H1 (cell line): ENCODE measurements around the gene PAX5. TPM values are rescaled to one million over a fixed set of nuclear protein-coding genes. Genes with fewer than 3 reads are reported as not detected.

ENCODE experiments used
- CTCF ChIA-PET: fragments of 300-600 bp; sonication (Branson Sonifier 250); formaldehyde crosslinking; loops from one replicate; lab custom pipeline; 2021; ENCODE audit not compliant: partially characterized antibody; lab: Charles Lee
- POLR2A ChIA-PET: fragments of 300-600 bp; sonication (Branson Sonifier 250); formaldehyde crosslinking; loops from one replicate; lab custom pipeline; 2021; ENCODE audit warnings: inconsistent platforms; ENCODE audit not compliant: partially characterized antibody; lab: Charles Lee
- DNase-seq, 2 experiments: peaks; one replicate each; pipeline versions ENCODE4 v3.0.0 to v3.0.0-alpha.2; 2010 to 2022; ENCODE audit warnings: low spot score in 2 of 2, low read depth in 1 of 2, mixed read lengths in 1 of 2
- FAIRE-seq: peaks from 2 replicates; lab custom pipeline; 2011; peaks lifted over from hg19 to GRCh38; lab: Jason Lieb, UNC
- H2AFZ ChIP-seq: 2 replicates; pipeline ENCODE4 v1.8.1; 2012; ENCODE audit warnings: low read length, inconsistent platforms
- H2AK5ac ChIP-seq: 2 replicates; pipeline ENCODE4 v1.6.1; 2013; ENCODE audit warnings: low read depth, low read length
- H2BK120ac ChIP-seq: replicated peaks from 2 replicates; pipeline ENCODE3; 2013; ENCODE audit warnings: low read depth, low read length, inconsistent platforms
- H2BK12ac ChIP-seq: 2 replicates; pipeline ENCODE4 v1.6.1; 2013; ENCODE audit warnings: low read depth, low read length
- H2BK15ac ChIP-seq: 2 replicates; pipeline ENCODE4 v1.6.1; 2013; ENCODE audit warnings: low read length
- H2BK20ac ChIP-seq: 2 replicates; pipeline ENCODE4 v1.6.1; 2013; ENCODE audit warnings: low read length
- H2BK5ac ChIP-seq: 2 replicates; pipeline ENCODE4 v1.6.1; 2013; ENCODE audit warnings: low read depth, low read length
- H3K14ac ChIP-seq: 2 replicates; pipeline ENCODE4 v1.6.1; 2013; ENCODE audit warnings: inconsistent platforms; ENCODE audit not compliant: insufficient read length
- H3K18ac ChIP-seq: 2 replicates; pipeline ENCODE4 v1.6.1; 2013; ENCODE audit warnings: low read length; ENCODE audit errors: extremely low read depth
- H3K23ac ChIP-seq: 2 replicates; pipeline ENCODE4 v1.6.1; 2013; ENCODE audit warnings: inconsistent platforms; ENCODE audit not compliant: insufficient read length
- H3K23me2 ChIP-seq: 2 replicates; pipeline ENCODE4 v1.6.1; 2013; ENCODE audit warnings: low read depth, low read length
- H3K27ac ChIP-seq: 2 replicates; pipeline ENCODE4 v1.6.1; 2011; ENCODE audit warnings: low read depth, low read length, inconsistent platforms
- H3K27me3 ChIP-seq, 4 experiments: replicated peaks in 1 of 4; 1 replicate in 1 of 4; 2 replicates in 3 of 4; pipeline versions ENCODE4 v1.6.1 to v1.8.1; 2011 to 2013; ENCODE audit warnings: low read length in 3 of 4, mild to moderate bottlenecking in 3 of 4, inconsistent platforms in 2 of 4, mixed read lengths in 2 of 4, moderate library complexity in 1 of 4; ENCODE audit not compliant: control insufficient read depth in 3 of 4, insufficient read depth in 3 of 4; ENCODE audit errors: extremely low read depth in 1 of 4
- H3K36me3 ChIP-seq, 4 experiments: 2 replicates each; pipeline versions ENCODE4 v1.6.1 to v1.8.1; 2011 to 2013; ENCODE audit warnings: mild to moderate bottlenecking in 4 of 4, low read length in 3 of 4, moderate library complexity in 2 of 4, control low read depth in 1 of 4, inconsistent platforms in 1 of 4; ENCODE audit not compliant: insufficient read depth in 4 of 4, control insufficient read depth in 2 of 4
- H3K4ac ChIP-seq: replicated peaks from 2 replicates; pipeline ENCODE3; 2013; ENCODE audit warnings: low read length, low read depth, mixed read lengths, inconsistent platforms; ENCODE audit not compliant: insufficient read length
- H3K4me1 ChIP-seq, 4 experiments: replicated peaks in 1 of 4; 1 replicate in 1 of 4; 2 replicates in 3 of 4; pipeline versions ENCODE4 v1.6.1 to v1.8.1; 2011 to 2013; ENCODE audit warnings: low read length in 3 of 4, inconsistent platforms in 2 of 4, mixed read lengths in 1 of 4; ENCODE audit not compliant: insufficient read depth in 4 of 4, control insufficient read depth in 3 of 4
- H3K4me2 ChIP-seq, 2 experiments: 2 replicates each; pipeline versions ENCODE4 v1.6.1 to v1.8.1; 2011 to 2013; ENCODE audit warnings: low read depth in 2 of 2, low read length in 2 of 2, control low read depth in 1 of 2, inconsistent platforms in 1 of 2, mild to moderate bottlenecking in 1 of 2; ENCODE audit not compliant: insufficient read depth in 1 of 2
- H3K4me3 ChIP-seq, 4 experiments: fragments of 200-600, 300-600 bp in 1 of 4; sonication (generic), shearing (Covaris generic), sonication (Bioruptor Twin) in 1 of 4; 2 replicates each; pipeline versions ENCODE4 v1.5.1 to v1.8.1; 2011 to 2016; ENCODE audit warnings: low read length in 4 of 4, low read depth in 3 of 4, control low read depth in 2 of 4, inconsistent platforms in 2 of 4, mild to moderate bottlenecking in 2 of 4, mixed read lengths in 1 of 4, moderate library complexity in 1 of 4; ENCODE audit not compliant: insufficient read depth in 2 of 4; ENCODE audit errors: extremely low read depth in 1 of 4
- H3K56ac ChIP-seq: replicated peaks from 2 replicates; pipeline ENCODE3; 2013; ENCODE audit warnings: low read depth, mild to moderate bottlenecking, mixed read lengths, low read length, inconsistent platforms; ENCODE audit not compliant: insufficient read length
- H3K79me1 ChIP-seq: 2 replicates; pipeline ENCODE4 v1.6.1; 2013; ENCODE audit warnings: low read depth, low read length, control low read depth
- H3K79me2 ChIP-seq, 2 experiments: 2 replicates each; pipeline versions ENCODE4 v1.6.1 to v1.8.1; 2012 to 2013; ENCODE audit warnings: low read length in 2 of 2, mild to moderate bottlenecking in 2 of 2, inconsistent platforms in 1 of 2; ENCODE audit not compliant: insufficient read depth in 2 of 2, control insufficient read depth in 1 of 2
- H3K9ac ChIP-seq, 4 experiments: replicated peaks in 1 of 4; 1 replicate in 1 of 4; 2 replicates in 3 of 4; pipeline versions ENCODE4 v1.6.1 to v1.8.1; 2011 to 2013; ENCODE audit warnings: low read depth in 3 of 4, low read length in 3 of 4, control low read depth in 2 of 4, mild to moderate bottlenecking in 2 of 4, moderate library complexity in 2 of 4, inconsistent platforms in 1 of 4; ENCODE audit errors: extremely low read depth in 1 of 4
- H3K9me3 ChIP-seq, 2 experiments: 2 replicates each; pipeline versions ENCODE4 v1.6.1 to v1.8.1; 2012 to 2013; ENCODE audit warnings: mild to moderate bottlenecking in 2 of 2, moderate library complexity in 2 of 2, control low read depth in 1 of 2, inconsistent platforms in 1 of 2, low read depth in 1 of 2, low read length in 1 of 2, mixed read lengths in 1 of 2; ENCODE audit not compliant: insufficient read depth in 2 of 2
- H4K20me1 ChIP-seq, 2 experiments: replicated peaks in 1 of 2; 2 replicates each; pipeline versions ENCODE3 to v1.8.1; 2011 to 2013; ENCODE audit warnings: inconsistent platforms in 2 of 2, low read length in 2 of 2, mild to moderate bottlenecking in 1 of 2; ENCODE audit not compliant: insufficient read depth in 2 of 2, control insufficient read depth in 1 of 2
- H4K5ac ChIP-seq: 2 replicates; pipeline ENCODE4 v1.6.1; 2013; ENCODE audit warnings: low read length, low read depth, mixed read lengths, inconsistent platforms; ENCODE audit not compliant: insufficient read length
- H4K8ac ChIP-seq: 2 replicates; pipeline ENCODE4 v1.8.0; 2013; ENCODE audit warnings: mild to moderate bottlenecking, moderate library complexity, low read length, inconsistent platforms; ENCODE audit not compliant: insufficient read depth; ENCODE audit errors: extremely low read depth
- H4K91ac ChIP-seq: replicated peaks from 2 replicates; pipeline ENCODE3; 2013; ENCODE audit warnings: low read length, mixed read lengths, inconsistent platforms; ENCODE audit not compliant: insufficient read length
- SAP30 ChIP-seq: fragments of 300-600 bp; sonication (generic); IDR thresholded peaks from 2 replicates; pipeline ENCODE4 v1.7.1; 2012; ENCODE audit warnings: low read length, moderate library complexity, mild to moderate bottlenecking, inconsistent platforms; ENCODE audit not compliant: insufficient read depth, insufficient replicate concordance
- WGBS, 2 experiments: shearing (Covaris generic) in 1 of 2; methylation state at CpG; one replicate each; pipeline versions ENCODE4 v1.1.6 to v1.1.7; 2013 to 2015; ENCODE audit warnings: low lambda C conversion rate in 2 of 2, mixed read lengths in 2 of 2, inconsistent platforms in 1 of 2, low coverage in 1 of 2, missing lambda C conversion rate in 1 of 2; ENCODE audit not compliant: insufficient replicate concordance in 2 of 2, insufficient coverage in 1 of 2, insufficient read length in 1 of 2; ENCODE audit errors: extremely low coverage in 1 of 2, missing lambda C conversion rate in 1 of 2; 5-methylcytosine and 5-hydroxymethylcytosine counted together
- polyA plus RNA-seq, 7 experiments: library from polyadenylated mRNA; depleted of rRNA in 3 of 7; stranded (reverse) in 5 of 7; unstranded in 2 of 7; fragments of >200 nt in 5 of 7; fragments of 200-250 nt in 2 of 7; gene quantifications; 1 replicate in 5 of 7; 2 replicates in 1 of 7; 4 replicates in 1 of 7; pipeline versions ENCODE4 v1.2.1 to v1.2.3, GENCODE V29; 2011 to 2013; ENCODE audit warnings: missing spikeins in 2 of 7, mixed read lengths in 2 of 7
- total RNA-seq: library from RNA; stranded (reverse); fragmentation: NEBNext Ultra II Directional; extraction: Animal tissue kit (Norgen Biotek cat#: 25700); gene quantifications from 2 replicates; pipeline ENCODE4 v1.2.1, GENCODE V29; 2021

The PAX5 gene
- total and polyA plus RNA-seq, 2 of the 8 experiments (the other 6 are each of a cell fraction or from before 2014, with no cell fraction given), result 0.29 to 0.43 TPM

DNA sequence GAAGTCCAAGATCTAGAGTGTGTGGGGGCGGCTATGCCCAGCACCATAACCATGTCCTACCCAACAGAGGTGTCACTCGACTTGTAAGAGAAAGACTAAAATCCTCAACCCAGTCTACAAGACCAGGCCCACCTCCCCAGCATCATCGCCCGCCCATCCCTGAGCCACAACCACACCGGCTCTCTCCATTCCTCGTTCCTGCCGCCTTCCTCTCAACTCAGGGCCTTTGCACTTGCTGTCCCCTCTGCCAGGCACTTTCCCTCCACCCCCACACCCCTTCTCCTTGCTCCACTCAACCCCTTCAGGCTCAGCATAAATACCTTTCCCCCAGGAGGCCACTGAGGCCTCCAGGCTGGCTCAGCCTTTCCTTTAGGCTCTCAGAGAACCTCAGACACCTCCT lies 69.3 kb downstream of the PAX5 start:
- Histone ChIP-seq H2BK5ac (no peak overlapping the region), H4K20me1 (no peaks in the 10 kb centered on the region), H4K5ac (no peak overlapping the region), H2BK12ac (no peak overlapping the region), H3K36me3 (no peaks in the 10 kb centered on the region), H2BK15ac (no peak overlapping the region), H3K4me2 (no peak overlapping the region), H2AK5ac (no peak overlapping the region), H3K4me3 (no peak overlapping the region), H3K9ac (no peak overlapping the region), H3K27ac (no peak overlapping the region), H3K18ac (no peak overlapping the region), H3K23me2 (no peaks in the 10 kb centered on the region), H2BK20ac (no peak overlapping the region), H3K27me3 (no peaks in the 10 kb centered on the region; a peak in 1 of 7 replicates), H2BK120ac (no peak overlapping the region), H3K56ac (no peak overlapping the region), H3K23ac (no peak overlapping the region), H4K8ac (no peak overlapping the region), H3K4me1 (no peaks in the 10 kb centered on the region), H3K79me2 (no peaks in the 10 kb centered on the region), H3K14ac (no peak overlapping the region), H3K79me1 (no peaks in the 10 kb centered on the region), H4K91ac (no peak overlapping the region), H3K4ac (no peak overlapping the region), H2AFZ (no peak overlapping the region), H3K9me3 (no peaks in the 10 kb centered on the region)
- no peak for TF ChIP-seq SAP30
- ChIA-PET CTCF (interaction anchor here (1.2 to 1.5 kb wide), 2 partner anchors 8 to 14 kb away, joined by 3 to 4 read pairs; no protein-coding TSS in a partner anchor), POLR2A (no interaction called here)
- FAIRE-seq (no peak), DNase-seq (no peak)
- WGBS, 2 experiments, result 87% methylated on average over 7 of the region's 7 CpGs; no CpG with 5 or more reads in 1 of the 2 experiments
